ENCODE measurements around the gene FBXO28.

GRCh38 chr1:224080115-224080774 is 33.7 kb upstream of the FBXO28 start:
- no peak for TF ChIP-seq EZH2 (IDR thresholded peaks at IDR 0.05)
- TF ChIP-seq CTCF (IDR thresholded peaks at IDR 0.05 in 2 of 3, conservative IDR thresholded peaks at IDR 0.05 in 1 of 3; ENCODE audit: borderline replicate concordance in 1 of 3, insufficient read depth in 1 of 3, low read depth in 2 of 3, low read length in 2 of 3) = no peak
- TF ChIP-seq SP1 (IDR thresholded peaks at IDR 0.05; ENCODE audit: low read depth) = peak; percentile 71; the same call in 1 of the 2 replicates
- no peak for TF ChIP-seq POLR2A (IDR thresholded peaks at IDR 0.05; ENCODE audit: borderline replicate concordance, extremely low read depth, insufficient read depth, insufficient read length)

Data from HCT116 (cell line).